ENCODE results near the gene DEXI.

DNA sequence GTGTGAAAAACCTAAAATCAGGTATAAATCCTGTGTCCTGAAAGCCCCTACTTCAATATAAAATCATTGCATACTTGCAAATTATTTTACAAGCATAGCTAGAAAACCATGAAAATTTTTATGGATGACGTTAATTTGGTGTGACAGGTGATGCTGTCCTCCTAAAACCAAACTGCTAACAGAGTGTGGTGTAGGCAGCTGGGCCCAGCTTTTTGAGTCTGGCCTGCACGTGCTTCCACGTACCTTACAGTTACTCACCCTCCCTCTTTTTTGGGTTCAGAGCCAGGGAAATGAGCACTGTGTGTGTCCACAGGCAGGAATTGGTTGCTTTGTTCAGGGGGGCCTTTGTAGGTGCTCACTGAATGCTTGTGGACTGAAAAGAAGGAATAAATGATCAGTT, 38.5 kb upstream of the DEXI start:
- TF ChIP-seq POLR2A (IDR thresholded peaks at IDR 0.05; ENCODE audit: insufficient read depth in 1 of 2, low read depth in 2 of 2, low read length in 2 of 2) (no peak), ZNF891 (CRISPR knock-in tag; IDR thresholded peaks at IDR 0.05) (no peak), MAFF (IDR thresholded peaks at IDR 0.05; ENCODE audit: low read depth, low read length) (no peak), EP300 (IDR thresholded peaks at IDR 0.05; ENCODE audit: low read depth in 2 of 2, low read length in 2 of 2) (no peak), EP300 (CRISPR knock-in tag; IDR thresholded peaks at IDR 0.05; ENCODE audit: borderline replicate concordance) (no peak), RBM39 (IDR thresholded peaks at IDR 0.05; ENCODE audit: low read depth, low read length, poor library complexity, severe bottlenecking) (no peak)
- TF ChIP-seq, protein P1, sequence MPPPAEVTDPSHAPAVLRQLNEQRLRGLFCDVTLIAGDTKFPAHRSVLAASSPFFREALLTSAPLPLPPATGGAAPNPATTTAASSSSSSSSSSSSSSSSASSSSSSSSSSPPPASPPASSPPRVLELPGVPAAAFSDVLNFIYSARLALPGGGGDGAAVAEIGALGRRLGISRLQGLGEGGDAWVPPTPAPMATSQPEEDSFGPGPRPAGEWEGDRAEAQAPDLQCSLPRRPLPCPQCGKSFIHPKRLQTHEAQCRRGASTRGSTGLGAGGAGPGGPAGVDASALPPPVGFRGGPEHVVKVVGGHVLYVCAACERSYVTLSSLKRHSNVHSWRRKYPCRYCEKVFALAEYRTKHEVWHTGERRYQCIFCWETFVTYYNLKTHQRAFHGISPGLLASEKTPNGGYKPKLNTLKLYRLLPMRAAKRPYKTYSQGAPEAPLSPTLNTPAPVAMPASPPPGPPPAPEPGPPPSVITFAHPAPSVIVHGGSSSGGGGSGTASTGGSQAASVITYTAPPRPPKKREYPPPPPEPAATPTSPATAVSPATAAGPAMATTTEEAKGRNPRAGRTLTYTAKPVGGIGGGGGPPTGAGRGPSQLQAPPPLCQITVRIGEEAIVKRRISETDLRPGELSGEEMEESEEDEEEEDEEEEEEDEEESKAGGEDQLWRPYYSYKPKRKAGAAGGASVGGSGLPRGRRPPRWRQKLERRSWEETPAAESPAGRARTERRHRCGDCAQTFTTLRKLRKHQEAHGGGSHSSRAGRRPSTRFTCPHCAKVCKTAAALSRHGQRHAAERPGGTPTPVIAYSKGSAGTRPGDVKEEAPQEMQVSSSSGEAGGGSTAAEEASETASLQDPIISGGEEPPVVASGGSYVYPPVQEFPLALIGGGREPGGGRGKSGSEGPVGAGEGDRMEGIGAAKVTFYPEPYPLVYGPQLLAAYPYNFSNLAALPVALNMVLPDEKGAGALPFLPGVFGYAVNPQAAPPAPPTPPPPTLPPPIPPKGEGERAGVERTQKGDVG (CRISPR knock-in tag; IDR thresholded peaks at IDR 0.05; ENCODE audit: borderline replicate concordance) = no peak
- TF ChIP-seq, protein P2, sequence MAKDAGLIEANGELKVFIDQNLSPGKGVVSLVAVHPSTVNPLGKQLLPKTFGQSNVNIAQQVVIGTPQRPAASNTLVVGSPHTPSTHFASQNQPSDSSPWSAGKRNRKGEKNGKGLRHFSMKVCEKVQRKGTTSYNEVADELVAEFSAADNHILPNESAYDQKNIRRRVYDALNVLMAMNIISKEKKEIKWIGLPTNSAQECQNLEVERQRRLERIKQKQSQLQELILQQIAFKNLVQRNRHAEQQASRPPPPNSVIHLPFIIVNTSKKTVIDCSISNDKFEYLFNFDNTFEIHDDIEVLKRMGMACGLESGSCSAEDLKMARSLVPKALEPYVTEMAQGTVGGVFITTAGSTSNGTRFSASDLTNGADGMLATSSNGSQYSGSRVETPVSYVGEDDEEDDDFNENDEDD (CRISPR knock-in tag; IDR thresholded peaks at IDR 0.05; ENCODE audit: borderline replicate concordance) = no peak
